ENCODE results near the gene GPR17. TPM values are rescaled to one million over a fixed set of nuclear protein-coding genes. Genes with fewer than 3 reads are reported as not detected.

Gene GPR17
- total and polyA plus RNA-seq, 4 donors = 0.03 to 0.14 (median 0.07) TPM; not detected in 1

GRCh38 chr2:127646487-127647241 is 711 bp downstream of the GPR17 start (continued):
- no peak for TF ChIP-seq REST (IDR thresholded peaks at IDR 0.05)
- TF ChIP-seq CTCF (IDR thresholded peaks at IDR 0.05; ENCODE audit: low read depth, low read length, missing input control) = no peak
- TF ChIP-seq ATF3 (IDR thresholded peaks at IDR 0.05) = no peak
- TF ChIP-seq MAX (IDR thresholded peaks at IDR 0.05) = no peak

GRCh38 chr2:127647242-127648190 is 1.6 kb downstream of the GPR17 start:
- 78% methylated on average over 16 of the region's 16 CpGs for WGBS
- H3K4me1 ChIP-seq (ENCODE audit: control insufficient read depth in 4 of 4, insufficient read depth in 4 of 4, low read length in 3 of 4) = peaks cover 2 to 16% (median 5%) of the 10 kb centered on the region in 4 donors

More at GRCh38 chr2:127647242-127648190, 1.6 kb downstream of the GPR17 start:
- TF ChIP-seq RXRA (IDR thresholded peaks at IDR 0.05) = peak; percentile 53 to 69
- no peak for TF ChIP-seq ZBTB33 (IDR thresholded peaks at IDR 0.05)
- no peak overlapping the region for H3K9ac ChIP-seq (ENCODE audit: low read depth in 1 of 2, low read length in 2 of 2)
- H3K9me3 ChIP-seq (ENCODE audit: control insufficient read depth in 4 of 4, low read length in 3 of 4) = no peaks in the 10 kb centered on the region
- H3K36me3 ChIP-seq (ENCODE audit: control insufficient read depth in 4 of 4, insufficient read depth in 3 of 4, low read depth in 1 of 4, low read length in 3 of 4) = no peaks in the 10 kb centered on the region
- no peaks in the 10 kb centered on the region for H3K27me3 ChIP-seq (ENCODE audit: control insufficient read depth in 4 of 4, insufficient read depth in 4 of 4, low read length in 3 of 4)
- no peak for DNase-seq (ENCODE audit: low spot score)
- no peak overlapping the region for H3K4me3 ChIP-seq (ENCODE audit: low read depth in 1 of 3, low read length in 3 of 3)
- no peak overlapping the region for H3K27ac ChIP-seq (ENCODE audit: low read depth in 1 of 2, low read length in 2 of 2)

Data from liver (tissue), 9 donors.